Stimulated activated CD4-positive, alpha-beta T cell treated with anti-CD3 and anti-CD28 coated beads, Interleukin-2, amount 100 ng/mL, for 24 hours (primary cell): ENCODE data around the gene ACSS1.

Experiments used
- DNase-seq, 2 donors: peaks; one replicate each; pipeline ENCODE4 v3.0.0-alpha.2; 2020

The ACSS1 gene

DNA sequence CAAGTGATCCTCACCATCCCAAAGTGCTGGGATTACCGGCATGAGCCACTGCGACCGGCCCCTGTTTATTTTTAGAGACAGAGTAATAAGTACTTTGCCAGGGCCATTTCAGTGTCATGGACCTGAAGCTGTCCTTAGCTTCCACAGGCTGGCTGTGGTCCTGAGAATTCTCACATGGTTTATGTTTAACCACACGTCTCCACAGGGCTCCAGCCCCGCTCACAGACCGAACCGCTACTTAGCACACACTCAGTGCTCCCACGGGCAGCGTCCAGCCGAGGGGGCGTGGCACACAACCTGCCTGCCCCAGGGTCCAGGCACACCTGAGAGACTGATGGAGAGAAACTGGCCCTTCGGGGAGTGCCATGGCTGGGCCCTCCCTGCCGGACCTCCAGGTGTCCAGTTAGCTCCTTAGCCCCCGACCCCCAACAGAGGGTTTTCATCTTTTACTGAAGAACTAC, 11.7 kb downstream of the ACSS1 start:
- DNase-seq = no peak

DNA sequence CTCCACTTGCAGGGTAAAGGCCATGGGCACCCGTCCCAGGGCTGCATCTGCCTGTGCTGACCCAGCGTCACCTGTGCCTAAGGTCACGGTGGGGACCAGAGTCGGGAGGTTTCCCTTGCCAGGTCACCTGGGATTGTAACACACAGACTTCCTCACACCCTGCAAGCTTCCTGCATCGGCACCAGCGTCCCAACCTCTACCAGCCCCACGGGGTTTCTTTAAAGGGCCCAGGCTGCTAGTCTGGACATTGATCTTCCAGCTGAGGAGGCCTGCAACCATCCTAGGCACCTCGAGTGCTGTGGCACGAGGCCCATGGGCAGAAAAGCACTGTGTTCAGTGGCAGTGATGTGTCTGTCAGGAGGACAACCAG, 12.6 kb downstream of the ACSS1 start:
- no peak for DNase-seq

DNA sequence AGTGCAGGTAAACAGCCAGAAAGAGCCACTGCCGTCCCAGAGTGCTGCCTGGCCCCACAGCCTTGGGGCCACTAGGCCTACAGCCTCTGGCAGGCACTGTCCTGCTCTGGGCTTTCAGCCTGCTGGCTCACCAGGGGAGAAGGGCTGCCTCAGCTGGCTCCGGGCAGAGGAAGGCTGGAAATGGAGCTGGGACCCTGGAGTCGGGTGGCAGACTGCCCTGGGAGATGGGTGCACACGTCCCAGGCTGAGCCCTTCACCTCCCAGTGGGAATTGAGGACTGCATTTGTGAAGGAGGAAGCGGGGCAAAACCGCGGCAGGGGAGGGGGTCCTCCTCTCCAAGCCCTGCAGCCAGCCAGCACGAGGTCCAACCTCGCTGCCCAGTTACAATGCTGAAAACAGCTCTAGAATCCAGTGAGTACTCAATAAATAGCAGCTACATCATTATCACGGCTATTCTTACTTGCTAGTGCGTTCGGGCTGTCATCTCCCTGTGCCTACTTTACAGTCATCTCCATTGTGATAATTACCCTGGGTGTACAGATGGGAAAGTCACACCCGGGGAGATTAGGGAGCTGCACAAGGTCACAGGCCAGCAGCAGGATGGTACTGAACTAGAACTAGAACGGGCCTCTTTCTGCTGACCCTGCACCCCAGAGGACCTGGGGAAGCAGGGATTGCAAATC, 13.1 kb downstream of the ACSS1 start:
- DNase-seq = no peak

DNA sequence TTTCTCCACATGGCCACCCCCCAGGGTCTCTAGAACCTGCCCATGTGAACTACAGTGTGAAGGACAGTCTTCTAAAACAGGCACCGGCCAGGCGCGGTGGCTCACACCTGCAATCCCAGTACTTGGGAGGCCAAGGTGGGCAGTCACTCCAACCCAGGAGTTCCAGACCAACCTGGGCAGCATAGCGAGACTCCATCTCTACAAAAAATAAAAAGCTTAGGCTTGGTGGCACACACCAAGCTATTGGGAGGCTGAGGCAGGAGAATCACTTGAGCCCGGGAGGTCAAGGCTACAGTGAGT, 13.7 kb downstream of the ACSS1 start:
- DNase-seq = no peak

DNA sequence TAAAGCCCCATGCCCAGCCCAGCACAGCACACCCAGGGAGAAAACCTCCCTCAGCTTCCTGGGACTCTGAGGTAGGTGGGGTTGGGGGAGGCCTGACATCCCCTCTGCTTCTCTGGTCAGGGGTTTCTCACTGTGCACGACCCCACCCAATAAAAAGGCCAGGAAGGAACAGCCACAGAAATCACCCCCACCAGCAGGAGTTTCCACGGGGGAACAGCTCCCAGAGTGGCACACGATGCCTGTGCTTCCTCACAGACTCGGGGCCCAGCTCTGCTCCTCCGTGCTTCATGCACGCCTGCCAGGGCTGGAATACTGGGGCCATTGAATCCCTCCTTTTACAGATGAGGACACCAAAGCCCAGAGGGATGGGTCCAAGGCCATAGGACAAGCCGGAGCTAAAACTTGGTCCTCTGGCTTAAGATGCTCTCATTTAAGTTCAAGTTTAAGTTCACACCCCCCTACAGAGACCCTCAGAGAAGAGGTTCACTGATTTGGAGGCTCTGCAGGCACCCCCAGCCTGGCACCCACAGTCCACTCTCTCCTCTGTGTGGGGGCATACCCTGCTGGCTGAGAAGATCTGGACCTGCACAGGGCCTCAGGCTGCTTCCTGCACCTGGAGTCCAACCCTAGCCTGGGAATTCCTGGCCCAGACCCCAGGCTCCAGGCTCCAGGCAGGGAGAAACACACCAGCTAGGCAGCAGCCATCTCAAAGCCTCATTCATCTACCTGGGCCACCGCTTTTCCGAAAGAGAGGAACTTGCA, 14.3 kb downstream of the ACSS1 start:
- DNase-seq = no peak

DNA sequence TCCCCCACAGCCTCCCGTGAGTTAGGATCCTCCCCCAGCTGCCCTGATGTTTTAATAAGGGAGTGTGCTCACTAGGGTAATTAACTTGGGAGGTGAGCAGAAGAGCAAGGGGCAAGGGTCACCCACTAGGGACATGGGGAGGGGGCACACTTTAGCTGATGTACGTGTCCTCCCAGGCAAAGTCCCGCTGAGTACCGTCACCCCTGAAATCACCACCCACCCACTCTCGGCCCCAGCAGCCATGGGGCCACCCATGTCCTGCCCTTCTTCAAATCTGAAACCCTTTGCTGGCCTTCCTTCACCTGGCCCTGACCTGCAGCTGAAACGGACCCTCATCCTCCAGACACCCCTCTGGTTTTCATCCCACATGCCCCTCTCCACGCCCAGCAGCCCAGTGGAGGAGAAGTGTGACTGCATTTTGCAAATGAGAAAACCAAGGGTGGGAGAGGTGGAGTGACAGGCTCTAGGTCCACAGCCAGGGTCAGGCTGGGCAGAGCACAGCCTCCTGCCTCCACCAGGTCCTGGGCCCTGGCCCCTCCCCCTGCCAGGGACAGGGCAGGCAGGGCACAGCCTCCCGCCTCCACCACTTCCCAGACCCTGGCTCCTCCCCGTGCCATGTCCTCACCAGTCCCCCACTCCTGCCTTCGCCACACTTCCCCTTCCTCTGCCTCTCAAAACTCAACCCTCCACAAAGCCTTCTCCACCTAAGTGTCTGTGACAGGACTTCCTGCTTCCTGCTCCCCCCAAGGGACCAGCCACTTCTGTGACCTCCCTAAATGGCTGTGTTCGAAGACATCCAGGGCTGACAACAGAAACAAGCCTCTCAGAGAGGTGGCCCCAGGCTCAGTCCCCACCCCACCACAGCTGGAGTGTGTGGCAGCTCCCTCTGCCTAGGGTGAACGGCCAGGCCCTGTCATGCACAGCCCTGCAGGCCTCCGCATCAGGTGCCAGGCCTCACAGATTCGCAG, 15.1 kb downstream of the ACSS1 start:
- peak in 1 of 2 donors; percentile 31 for DNase-seq

DNA sequence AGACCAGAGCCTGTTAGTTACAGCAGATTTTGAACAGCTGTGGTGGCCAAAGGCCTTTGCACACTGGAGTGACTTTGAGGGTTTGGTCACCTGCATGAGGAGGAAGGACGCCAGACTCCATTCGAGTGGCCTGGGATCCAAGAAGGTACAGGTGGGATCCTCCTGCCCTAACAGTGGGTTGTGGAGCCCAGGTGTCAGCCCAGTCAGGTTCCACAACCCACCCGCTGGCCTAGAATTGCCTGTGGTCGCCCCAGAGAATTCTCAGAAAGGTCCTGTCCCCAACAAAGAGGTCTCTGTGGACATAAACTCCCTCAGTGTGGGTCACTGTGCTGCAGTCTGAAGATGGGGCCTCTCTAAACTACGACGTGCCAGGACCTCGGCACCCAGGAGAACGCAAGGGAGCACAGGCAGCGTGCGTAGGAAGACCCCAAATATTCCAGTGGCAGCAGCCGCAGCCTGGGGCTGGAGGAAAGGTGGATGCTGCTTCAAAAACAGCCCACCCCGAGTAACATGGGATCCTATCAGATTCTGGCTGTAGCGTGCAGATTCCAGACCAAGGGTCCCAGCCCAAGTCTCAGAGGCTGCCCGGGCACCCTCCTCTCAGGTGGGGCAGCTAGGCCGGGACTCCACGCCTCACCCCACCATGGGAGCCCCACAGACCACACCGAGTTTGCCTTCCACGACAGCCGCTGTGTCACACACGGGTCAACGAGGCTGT, 16.0 kb downstream of the ACSS1 start:
- DNase-seq = no peak

DNA sequence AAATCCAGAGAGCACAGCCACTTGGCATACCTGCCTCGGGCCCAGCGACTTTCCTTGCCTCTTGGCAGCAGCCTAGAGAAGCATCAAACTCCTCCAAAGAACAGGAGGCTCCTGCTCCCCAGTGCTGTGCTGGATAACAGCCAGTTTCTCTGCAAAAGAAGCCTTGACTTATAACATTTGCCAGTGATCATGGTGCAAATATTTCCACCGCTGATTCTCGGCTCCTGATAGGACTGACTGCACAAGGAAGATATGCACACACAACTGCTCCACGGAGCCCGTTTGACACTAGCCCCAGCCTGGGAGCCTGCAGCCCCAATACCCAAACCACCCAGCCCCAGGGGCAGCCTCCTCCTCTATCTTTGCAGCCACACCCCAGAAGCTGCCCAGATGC, 17.5 kb downstream of the ACSS1 start:
- DNase-seq = no peak

DNA sequence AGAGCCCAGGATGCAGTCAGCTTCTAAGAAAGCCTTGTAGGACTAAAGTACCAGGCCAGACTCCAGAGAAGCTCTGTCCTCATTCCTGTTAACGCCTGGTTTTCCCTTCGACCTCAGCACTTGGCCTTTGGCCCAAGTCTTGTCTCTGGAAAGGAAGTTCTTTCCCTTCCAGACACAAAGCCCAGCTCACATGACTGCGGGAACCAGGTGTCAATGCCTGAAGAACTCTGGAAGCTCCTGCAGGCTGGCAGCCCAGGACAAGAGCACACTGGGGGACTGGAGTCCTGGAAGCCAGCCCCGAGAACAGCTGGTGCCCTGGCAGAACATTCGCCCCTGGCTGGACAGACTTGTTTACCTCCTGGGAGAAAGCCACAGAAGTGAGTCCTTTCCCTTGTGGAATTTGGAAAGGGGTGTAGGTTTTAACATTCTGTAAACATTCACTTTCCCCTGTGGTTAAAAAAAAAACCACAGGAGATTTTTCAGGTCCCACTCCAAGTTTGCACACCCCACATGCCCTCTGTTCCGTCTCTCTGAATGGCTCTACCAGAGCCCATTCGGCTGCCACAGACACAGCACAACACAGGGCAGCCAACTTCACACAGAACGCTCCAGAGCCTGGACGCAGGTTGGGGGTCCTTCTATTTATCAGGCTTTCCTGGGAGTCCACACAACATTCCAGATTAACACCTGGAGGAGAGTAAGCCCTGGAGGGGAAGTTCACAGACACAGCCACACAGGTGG, 18.1 kb downstream of the ACSS1 start:
- DNase-seq = no peak

DNA sequence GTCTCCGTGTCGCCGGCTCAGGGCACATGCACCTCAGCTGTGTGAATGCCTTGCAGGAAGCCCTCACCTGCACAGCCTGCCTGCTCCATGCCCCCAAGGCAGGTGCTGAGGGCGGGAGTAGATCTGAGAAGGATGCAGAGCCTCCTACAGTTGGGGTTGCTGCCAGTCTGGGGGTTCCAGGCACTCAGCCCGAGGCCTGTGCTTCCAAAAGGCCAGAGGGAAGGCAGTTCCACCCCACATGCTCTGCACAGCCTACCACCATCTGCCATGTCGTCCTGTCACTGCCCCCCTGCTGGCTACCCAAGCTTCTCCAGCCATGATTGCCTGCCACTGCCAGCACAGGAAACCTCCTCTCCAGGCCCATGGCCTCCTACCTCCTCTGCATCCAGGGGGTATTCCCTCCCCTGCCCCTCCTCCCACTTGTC, 19.3 kb downstream of the ACSS1 start:
- DNase-seq = no peak

DNA sequence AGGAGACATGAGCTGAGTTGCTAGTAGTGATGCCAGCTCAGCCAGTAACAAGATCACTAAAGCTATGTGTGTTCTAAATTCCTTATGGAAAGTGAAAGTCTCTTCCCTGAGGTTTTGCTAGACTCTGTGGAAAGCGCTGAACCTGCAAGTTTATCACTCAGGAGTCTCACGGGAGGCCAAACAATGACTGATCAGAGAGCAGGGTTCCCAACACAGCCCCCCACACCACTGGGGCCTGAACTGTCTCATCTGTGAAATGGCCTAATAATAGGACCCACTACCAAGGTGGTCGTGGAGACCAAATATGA, 19.9 kb downstream of the ACSS1 start:
- no peak for DNase-seq

DNA sequence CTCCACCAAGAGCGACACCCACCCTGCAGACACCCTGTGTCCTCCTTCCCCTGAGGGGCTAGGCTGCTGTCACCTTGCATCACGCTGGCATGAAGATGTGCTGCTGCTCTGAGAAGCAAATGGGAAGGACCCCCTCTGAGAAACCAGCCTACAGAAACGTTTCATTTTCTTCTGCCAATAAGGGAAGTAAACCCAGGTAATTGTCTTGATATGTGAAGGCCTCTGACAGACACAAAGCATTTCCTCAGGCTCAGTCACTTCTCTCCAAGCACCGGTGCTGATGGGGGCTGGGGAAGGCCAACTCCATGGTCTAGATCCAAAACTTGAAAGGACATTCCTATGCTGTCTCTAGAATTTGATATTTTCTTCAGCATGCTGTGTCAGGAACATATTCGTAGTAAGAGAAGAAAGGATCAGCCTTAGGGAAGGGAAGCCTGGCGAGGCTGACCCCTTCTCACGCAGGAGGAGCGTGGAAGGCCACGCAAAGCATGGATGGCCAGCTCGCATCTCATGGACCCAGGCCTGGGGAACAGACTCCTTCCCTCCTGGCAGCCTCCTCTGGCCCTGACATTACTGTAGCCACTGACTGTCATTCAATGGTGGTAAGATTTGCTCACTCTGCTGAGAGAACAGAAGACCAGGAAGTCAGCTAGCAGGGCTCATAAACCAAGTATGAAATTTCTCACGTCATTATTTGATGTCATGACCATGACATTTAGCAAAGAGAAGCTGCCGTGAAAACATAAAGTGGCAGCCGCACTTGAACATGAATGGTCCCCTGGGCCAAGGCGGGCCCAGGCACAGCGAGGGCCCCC, 20.4 kb downstream of the ACSS1 start:
- DNase-seq = no peak

DNA sequence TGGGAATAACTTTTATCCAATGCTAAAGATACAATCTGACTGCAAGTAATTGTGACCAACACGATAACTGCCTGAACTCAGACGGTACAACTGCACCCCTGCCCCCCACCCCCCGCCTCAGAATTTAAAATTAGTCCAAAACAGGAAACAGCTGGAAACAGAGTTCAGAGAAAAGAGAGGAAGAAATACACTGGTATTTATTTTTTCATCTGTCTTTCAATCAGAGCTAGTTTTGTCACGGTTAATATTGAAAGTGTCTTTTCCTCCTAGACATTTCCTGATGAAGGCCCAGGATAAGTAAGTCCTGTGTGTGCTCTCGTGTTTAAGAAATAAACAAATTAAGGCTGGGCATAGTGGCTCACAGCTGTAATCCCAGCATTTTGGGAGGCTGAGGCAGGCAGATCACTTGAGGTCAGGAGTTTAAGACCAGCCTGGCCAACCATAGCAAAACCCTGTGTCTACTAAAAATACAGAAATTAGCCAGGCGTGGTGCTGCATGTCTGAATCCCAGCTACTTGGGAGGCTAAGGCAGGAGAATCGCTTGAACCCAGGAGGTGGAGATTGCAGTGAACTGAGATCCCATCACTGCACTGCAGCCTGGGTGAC, 21.5 kb downstream of the ACSS1 start:
- DNase-seq = no peak

DNA sequence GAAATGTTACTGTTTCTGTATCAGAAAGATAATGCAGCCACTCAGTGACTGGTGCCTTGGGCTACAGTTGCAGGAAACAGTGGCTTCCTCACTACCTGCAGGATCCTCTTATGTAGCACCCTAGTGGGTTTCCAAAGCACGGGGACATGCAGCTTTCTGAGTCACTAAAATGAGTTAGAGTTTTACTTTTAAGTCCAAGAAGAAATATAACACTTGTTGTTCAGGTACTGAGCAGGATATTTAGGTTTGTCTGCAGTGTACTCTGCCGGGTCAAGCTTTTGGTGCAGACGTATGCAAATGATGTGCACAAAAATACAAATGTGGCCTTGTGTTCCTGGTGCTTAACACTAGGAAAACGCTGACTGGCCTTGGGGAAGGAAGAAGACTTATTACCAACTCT, 22.0 kb downstream of the ACSS1 start:
- no peak for DNase-seq

DNA sequence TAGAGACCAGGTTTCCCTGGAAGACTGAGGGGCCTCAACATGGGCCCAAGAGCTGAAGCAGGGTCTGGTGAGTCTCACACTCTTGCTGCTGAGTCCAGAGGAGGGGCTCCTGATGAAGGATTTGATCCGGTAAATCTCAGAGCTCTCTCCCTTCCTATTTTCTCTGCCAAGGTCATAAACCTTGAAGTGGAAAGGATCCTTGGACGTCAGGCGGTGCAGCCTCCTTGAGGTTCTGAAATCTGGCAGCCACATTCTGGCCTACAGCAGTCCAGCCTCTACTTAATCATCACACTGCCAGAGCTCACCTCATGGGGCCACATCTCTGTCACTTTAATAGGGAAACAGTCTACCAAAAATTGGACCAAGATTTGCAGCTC, 24.0 kb downstream of the ACSS1 start:
- DNase-seq = no peak

DNA sequence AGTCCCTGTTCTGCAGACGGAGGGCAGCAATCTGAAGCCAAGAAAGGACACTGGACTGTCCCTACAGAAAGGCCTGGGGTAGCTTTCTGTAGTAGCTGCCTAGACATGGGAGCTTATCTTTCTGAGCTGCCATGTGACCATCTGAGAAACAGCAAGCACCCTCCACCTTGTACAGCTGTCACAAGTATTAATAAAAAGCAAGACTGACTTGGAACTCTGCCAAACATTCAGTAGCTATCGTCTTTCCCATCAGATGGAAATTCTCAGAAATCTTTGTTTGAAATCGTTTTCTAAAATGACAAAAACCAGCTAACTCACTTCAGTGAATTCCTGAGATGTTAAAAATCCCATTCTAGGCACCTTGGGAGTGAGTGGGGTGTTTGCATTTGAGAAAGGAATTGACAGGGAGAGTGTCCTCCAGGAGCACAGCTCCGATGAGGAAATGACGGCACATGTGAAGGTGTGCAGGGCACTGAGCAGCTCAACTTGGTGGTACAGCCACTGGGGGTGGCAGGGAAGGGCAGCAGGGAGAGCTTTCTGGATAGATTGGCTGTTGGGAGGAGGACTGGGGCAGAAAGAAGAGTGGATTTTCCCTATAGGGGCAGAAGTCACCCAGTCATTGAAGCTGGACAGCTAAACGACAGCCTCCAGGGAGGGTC, 24.5 kb downstream of the ACSS1 start:
- no peak for DNase-seq

DNA sequence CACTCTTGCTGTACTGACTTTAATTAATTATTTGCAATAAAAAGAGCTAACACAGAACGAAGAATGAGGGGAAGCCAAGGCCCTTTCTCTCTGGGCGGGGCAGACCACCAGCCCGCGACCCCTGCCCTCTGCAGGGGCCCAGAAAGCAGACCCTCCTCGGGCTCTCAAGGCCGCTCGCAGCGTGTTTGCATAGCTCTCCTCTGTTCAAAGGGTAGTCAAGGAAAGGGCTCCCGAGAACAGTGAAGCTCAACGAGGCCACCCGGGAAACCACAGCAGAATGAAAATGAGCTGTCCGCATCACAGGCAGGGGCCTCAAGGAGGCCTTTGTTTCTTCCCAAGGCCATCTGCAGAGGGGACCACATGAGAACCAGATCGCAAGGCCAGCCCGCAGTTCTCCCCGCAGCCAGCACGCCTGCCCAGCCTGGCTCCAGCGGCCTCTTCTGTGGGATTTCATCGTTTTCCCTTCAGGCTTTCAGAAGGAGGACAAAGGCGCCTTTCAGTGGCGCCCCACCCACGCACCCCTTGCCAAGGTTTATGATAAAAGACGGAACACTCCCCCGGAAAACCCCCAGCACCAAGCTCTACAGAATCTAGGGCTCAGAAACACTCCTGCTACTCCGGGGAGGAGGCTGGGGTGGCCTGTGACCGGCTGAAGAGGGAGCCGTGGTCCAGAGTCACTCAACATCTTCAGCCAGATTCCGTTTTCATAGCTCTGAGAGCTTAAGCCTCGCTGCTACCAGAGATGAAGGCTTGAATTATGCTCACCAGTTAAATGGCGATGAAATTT, 25.3 kb downstream of the ACSS1 start:
- DNase-seq = no peak

DNA sequence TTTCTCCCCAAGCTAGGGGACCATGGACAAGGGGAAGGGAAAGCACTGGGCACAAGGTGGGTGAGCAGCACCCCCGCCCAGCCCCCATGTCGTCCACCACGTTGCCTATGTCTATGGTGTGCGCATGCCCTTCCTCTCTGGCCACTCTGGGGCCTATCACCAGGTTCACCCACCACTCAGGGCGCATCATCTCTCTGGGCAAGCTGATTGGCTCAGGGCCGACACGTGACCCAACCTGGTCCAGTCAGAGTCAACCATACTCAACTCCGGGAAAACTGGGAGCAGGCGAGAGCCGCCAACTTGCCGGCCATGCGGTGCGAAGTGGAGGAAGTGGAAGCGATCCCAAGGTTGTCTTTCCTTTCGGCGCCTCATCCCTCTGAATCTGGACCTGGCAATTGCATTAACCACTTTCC, 25.9 kb downstream of the ACSS1 start:
- DNase-seq = no peak

DNA sequence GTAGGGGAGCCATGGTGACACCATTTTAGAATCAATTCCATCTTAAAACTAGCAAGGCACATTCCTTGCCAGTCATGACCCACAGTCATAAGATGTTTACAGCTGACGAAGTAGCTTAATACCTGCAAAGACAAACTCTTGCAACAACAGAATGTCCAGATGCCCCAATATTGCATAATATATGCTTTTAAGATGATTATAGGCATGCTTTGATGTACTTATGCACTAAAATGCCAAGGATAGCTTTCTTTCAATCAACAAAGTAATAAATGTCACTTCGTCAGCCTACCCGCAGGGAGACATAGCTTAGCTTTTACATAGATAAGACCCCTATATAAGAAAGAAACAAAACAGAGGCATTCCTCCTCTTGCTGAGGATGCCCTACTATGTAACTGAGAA, 26.7 kb downstream of the ACSS1 start:
- DNase-seq = no peak
